ENCODE measurements around the gene TENM4.

Gene TENM4

DNA sequence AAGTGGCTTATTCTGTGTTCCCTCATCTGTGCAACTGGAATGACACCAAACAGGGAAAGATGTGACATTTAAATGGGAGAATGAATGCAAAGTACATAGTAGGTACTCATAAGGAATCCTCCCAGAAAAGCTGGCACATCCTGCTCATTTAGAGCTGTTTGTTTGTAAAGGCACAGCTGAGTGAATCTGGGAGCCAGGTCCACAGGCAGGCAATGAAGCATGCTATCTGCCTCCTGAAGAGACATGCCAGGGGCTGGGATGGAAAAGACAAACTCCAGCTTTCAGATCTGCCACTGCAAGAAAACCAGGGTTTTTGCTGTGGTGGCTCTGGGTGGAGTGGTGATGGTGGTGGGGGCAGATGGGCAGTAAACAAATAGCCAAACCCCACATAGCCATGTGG lies 150.1 kb downstream of the TENM4 start:
- no peak for DNase-seq

- no peak for DNase-seq
Observed at GRCh38 chr11:79287952-79288351, 152.9 kb downstream of the TENM4 start.

GRCh38 chr11:79285756-79286155 lies 155.1 kb downstream of the TENM4 start:
- DNase-seq, result no peak

- no peak for DNase-seq
Observed at GRCh38 chr11:79276736-79277325, 164.0 kb downstream of the TENM4 start.

- DNase-seq, result no peak
Observed at GRCh38 chr11:79274636-79275331, 166.0 kb downstream of the TENM4 start.

GRCh38 chr11:79273781-79274180 lies 167.0 kb downstream of the TENM4 start:
- no peak for DNase-seq

GRCh38 chr11:79269611-79270307 lies 171.1 kb downstream of the TENM4 start:
- no peak for DNase-seq

- no peak for DNase-seq
Observed at GRCh38 chr11:79266396-79266795, 174.4 kb downstream of the TENM4 start.

- no peak for DNase-seq
Observed at GRCh38 chr11:79265756-79266322, 175.0 kb downstream of the TENM4 start.

DNA sequence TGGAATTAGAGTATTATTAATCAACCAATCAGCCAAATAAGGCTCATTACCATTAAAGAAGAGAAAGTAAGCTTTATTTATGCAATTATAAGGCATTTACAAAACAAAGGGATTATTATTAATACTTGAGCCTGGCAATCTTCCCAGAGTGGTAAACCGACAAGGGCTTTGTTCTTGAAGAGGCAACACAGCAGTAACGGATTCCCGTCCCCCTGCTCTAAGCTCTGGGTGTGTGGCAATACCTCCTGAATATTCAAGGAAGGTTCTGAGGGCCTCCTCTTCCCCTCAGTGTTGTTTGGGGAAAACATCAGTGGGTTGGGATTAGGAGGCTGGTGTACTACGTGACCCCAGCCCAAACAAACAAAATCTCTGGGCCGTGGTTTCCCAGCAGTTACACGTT lies 176.5 kb downstream of the TENM4 start:
- no peak for DNase-seq

DNA sequence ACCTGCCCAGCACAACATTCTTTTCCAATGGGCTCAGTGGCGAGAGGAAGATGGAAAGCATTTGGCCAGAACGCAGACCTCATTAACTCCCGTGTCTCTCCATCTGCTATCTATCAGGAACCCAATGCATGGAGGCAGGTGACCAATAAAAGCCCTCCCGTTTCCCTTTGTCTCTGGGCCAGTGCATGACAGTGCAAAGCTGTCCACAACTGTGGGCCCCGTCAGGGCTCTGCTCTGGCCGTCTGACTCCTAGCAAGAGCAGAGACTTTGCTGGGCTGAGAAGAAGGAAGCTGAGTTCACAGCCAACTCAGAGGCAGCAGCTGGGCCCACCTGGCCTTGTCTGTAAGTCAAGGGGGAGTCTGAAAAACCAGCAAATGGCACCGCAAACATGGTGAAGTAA lies 177.8 kb downstream of the TENM4 start:
- no peak for DNase-seq

- DNase-seq, result no peak
Observed at GRCh38 chr11:79262221-79262620, 178.6 kb downstream of the TENM4 start.

- DNase-seq, result no peak
Observed at GRCh38 chr11:79261684-79262083, 179.1 kb downstream of the TENM4 start.

DNA sequence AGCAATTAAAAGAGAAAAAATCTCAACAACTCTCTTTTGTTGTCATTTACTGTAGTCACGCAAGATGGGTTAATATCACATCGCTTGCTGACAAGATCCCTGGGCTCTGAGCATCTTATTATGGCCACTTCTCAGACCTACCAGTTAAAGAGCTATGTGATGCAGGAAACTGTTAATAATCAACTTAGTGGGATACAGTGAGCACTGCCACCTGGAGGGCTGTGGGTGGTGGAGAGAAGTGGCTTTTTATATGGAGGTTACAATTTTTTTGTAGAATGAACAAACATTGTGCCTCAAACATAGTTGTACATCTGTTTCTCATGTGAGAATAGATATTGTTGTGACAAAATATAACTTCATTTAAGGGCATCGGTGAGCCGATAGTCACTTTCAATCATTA lies 181.0 kb downstream of the TENM4 start:
- no peak for DNase-seq

- DNase-seq, result no peak
Observed at GRCh38 chr11:79258576-79258975, 182.3 kb downstream of the TENM4 start.

DNA sequence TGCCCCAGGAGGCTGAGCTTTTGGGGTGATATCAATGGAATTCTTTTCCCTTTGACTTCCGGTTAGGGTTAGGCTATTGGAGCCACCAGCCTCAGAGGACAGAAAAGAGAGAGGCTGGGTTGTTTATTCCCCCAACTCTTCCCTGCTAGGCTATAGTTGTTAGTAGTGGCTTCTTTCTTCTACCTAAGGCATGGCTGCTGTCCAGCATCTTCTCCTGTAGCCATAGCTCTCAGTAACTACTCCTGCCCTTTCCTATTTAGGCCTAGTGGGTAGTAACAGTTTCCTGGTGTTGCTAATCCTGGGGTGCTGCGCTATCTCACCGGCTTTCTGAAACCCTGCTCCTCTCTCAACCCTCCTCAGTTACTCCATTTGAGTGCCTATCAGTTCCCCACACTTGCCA lies 184.9 kb downstream of the TENM4 start:
- DNase-seq, result no peak

GRCh38 chr11:79253280-79253679 lies 187.6 kb downstream of the TENM4 start:
- DNase-seq, result no peak

GRCh38 chr11:79249295-79249993 lies 191.4 kb downstream of the TENM4 start:
- no peak for DNase-seq

DNA sequence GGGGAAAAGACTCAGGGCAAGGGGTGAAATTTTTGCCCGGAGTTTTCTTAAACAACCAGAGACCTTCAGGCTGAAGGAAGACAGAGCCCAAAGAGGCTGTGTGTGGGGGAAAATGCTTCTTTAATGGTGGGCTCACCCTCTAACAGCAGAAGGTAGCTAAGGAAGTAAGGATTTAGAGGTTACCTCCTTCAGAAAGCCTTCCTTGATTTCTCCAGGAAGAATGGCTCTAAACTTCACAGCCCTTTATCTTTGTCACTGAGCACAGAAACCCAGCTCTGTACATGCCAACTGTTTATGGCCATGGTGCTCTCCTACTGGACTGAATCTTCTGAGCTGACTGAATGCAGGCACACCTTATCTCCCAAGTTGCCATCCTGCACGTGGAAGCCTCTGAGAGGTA lies 196.0 kb downstream of the TENM4 start:
- no peak for DNase-seq

DNA sequence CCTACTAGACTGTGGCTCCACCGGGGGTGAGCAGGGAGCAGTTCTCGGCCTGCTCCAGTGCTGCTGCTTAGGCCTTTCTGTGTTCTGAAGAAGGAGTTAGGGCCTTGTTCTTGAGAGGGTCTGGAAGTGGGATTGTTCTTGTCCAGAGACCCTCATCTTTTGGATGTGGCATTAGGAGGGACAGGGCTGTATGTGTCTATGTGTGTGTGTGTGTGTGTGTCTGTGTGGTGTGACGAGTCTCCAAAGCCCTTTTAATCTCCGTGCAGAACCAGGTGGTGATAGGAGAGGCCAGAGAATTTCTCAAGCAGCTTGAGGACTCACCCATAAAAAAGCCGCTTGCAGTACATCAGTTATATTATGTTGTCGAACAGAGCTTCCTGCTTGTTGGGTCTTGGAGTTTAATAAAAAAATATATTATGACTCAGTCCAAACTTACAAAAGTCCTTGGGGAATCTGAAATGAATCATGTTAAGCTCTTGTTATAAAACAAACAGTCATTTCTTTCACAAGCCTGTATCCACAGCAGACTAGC lies 196.5 kb downstream of the TENM4 start:
- DNase-seq, result no peak

- DNase-seq, result no peak
Observed at GRCh38 chr11:79243422-79244210, 197.2 kb downstream of the TENM4 start.

DNA sequence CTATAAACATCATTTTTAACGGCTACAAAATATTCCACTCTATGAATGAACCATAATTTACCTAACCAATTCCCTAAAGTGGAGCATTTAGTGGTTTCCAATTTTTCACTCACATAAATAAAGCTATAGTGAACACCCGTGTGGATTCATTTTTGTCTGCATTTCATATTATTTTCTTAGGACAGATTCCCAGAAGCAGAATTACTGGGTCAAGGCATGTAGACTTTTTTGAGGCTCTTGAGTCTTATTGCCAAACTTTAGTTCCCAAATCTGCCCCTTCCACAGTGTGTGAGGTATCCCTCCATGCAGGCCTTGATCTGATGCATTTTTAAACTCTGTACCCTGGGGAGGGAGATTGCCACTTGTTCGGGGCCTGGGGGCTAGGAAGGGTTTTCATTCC lies 198.2 kb downstream of the TENM4 start:
- DNase-seq, result no peak

All from stimulated activated CD8-positive, alpha-beta memory T cell treated with anti-CD3 and anti-CD28 coated beads, Interleukin-4, amount 100 ng/mL, for 48 hours (primary cell).